Calu3 (cell line): ENCODE results near the gene CDKN2B-AS1. TPM values are rescaled to one million over a fixed set of nuclear protein-coding genes. Genes with fewer than 3 reads are reported as not detected.

ENCODE experiments used
- BruUV-seq: library from RNA; stranded (reverse); fragments of 400-500 nt; replicated peaks from 2 replicates; lab custom pipeline; 2021; lab: Mats Ljungman, UMichigan
- CTCF ChIA-PET: fragments of 300-600 bp; sonication (Branson Sonifier 250); formaldehyde crosslinking; loops from one replicate; lab custom pipeline; 2022; ENCODE audit warnings: antibody characterized with exemption; lab: Charles Lee
- DNase-seq: peaks from one replicate; pipeline ENCODE4 v3.0.0; 2022
- H3K27ac Mint-ChIP-seq: one replicate; pipeline ENCODE4 v1.8.0; 2022; ENCODE audit warnings: mixed read lengths; ENCODE audit not compliant: unreplicated experiment
- H3K27me3 Mint-ChIP-seq: one replicate; pipeline ENCODE4 v1.8.0; 2022; ENCODE audit warnings: mixed read lengths; ENCODE audit not compliant: unreplicated experiment
- H3K36me3 Mint-ChIP-seq: one replicate; pipeline ENCODE4 v1.8.0; 2022; ENCODE audit warnings: mild to moderate bottlenecking, moderate library complexity, mixed read lengths; ENCODE audit not compliant: insufficient read depth, unreplicated experiment
- H3K4me1 Mint-ChIP-seq: one replicate; pipeline ENCODE4 v1.8.0; 2022; ENCODE audit warnings: mild to moderate bottlenecking, low read depth, mixed read lengths; ENCODE audit not compliant: unreplicated experiment
- H3K4me3 Mint-ChIP-seq: one replicate; pipeline ENCODE4 v1.8.0; 2022; ENCODE audit warnings: mild to moderate bottlenecking, low read depth, moderate library complexity, mixed read lengths; ENCODE audit not compliant: unreplicated experiment
- H3K9me3 Mint-ChIP-seq: one replicate; pipeline ENCODE4 v1.8.0; 2022; ENCODE audit warnings: low read depth, mixed read lengths; ENCODE audit not compliant: unreplicated experiment
- CTCF ChIP-seq: fragments of 200-600 bp; IDR thresholded peaks from one replicate; pipeline ENCODE4 v1.8.0; 2022; ENCODE audit warnings: antibody characterized with exemption; ENCODE audit not compliant: unreplicated experiment
- intact Hi-C: fragments of 100-400 bp; cut with micrococcal nuclease; formaldehyde crosslinking; loops from one replicate; pipeline ENCODE4 v1.10.0; 2022; ENCODE audit not compliant: unreplicated experiment
- total RNA-seq: library from RNA; stranded (reverse); gene quantifications from 2 replicates; pipeline ENCODE4 v1.2.3, GENCODE V29; 2022

The CDKN2B-AS1 gene
- total RNA-seq, 1 experiment from 2014 or later: 8.9 TPM

- peaks cover 4% of the 10 kb centered on the region for H3K9me3 Mint-ChIP-seq
- no TSS peak for BruUV-seq
- H3K4me1 Mint-ChIP-seq: peaks cover 75% of the 10 kb centered on the region
- intact Hi-C loops: no loop called here
- no peak overlapping the region for H3K27ac Mint-ChIP-seq
- no peak for DNase-seq
- no peak overlapping the region for H3K4me3 Mint-ChIP-seq
- no peaks in the 10 kb centered on the region for H3K27me3 Mint-ChIP-seq
- H3K36me3 Mint-ChIP-seq: peaks cover 7% of the 10 kb centered on the region
- CTCF ChIA-PET: interaction anchor here (1.4 kb wide), 1 partner anchor 30 kb away, joined by 3 read pairs; no protein-coding TSS in a partner anchor
- no peak for TF ChIP-seq CTCF
Observed at GRCh38 chr9:22111176-22111953, 116.8 kb downstream of the CDKN2B-AS1 start.

GRCh38 chr9:22111954-22112247, 117.3 kb downstream of the CDKN2B-AS1 start:
- DNase-seq: no peak
- intact Hi-C loops: no loop called here
- CTCF ChIA-PET: no interaction called here
- no peaks in the 10 kb centered on the region for H3K27me3 Mint-ChIP-seq
- H3K4me3 Mint-ChIP-seq: no peak overlapping the region
- BruUV-seq: no TSS peak
- H3K9me3 Mint-ChIP-seq: peaks cover 4% of the 10 kb centered on the region
- peaks cover 77% of the 10 kb centered on the region for H3K4me1 Mint-ChIP-seq
- no peak for TF ChIP-seq CTCF
- peaks cover 7% of the 10 kb centered on the region for H3K36me3 Mint-ChIP-seq
- H3K27ac Mint-ChIP-seq: no peak overlapping the region

GRCh38 chr9:22112870-22113821, 118.6 kb downstream of the CDKN2B-AS1 start:
- BruUV-seq: no TSS peak
- Mint-ChIP-seq H3K27ac (no peak overlapping the region), H3K27me3 (no peaks in the 10 kb centered on the region), H3K9me3 (peaks cover 4% of the 10 kb centered on the region), H3K4me3 (no peak overlapping the region), H3K4me1 (peaks cover 77% of the 10 kb centered on the region), H3K36me3 (peaks cover 7% of the 10 kb centered on the region)
- no peak for DNase-seq
- CTCF ChIA-PET: no interaction called here
- intact Hi-C loops: no loop called here
- TF ChIP-seq CTCF: no peak

- DNase-seq: no peak
- Mint-ChIP-seq H3K27ac (no peak overlapping the region), H3K4me1 (peaks cover 74% of the 10 kb centered on the region), H3K36me3 (peaks cover 5% of the 10 kb centered on the region), H3K4me3 (no peak overlapping the region), H3K9me3 (peaks cover 4% of the 10 kb centered on the region), H3K27me3 (no peaks in the 10 kb centered on the region)
- BruUV-seq: no TSS peak
- CTCF ChIA-PET: interaction anchor here (1.5 kb wide), 1 partner anchor 10 kb away, joined by 3 read pairs; no protein-coding TSS in a partner anchor
- TF ChIP-seq CTCF: no peak
- intact Hi-C loops: no loop called here
Observed at GRCh38 chr9:22114956-22115355, 120.4 kb downstream of the CDKN2B-AS1 start.
